CD4-positive, alpha-beta T cell treated with Interleukin-4 for 4 hours (primary cell): Measurements from ENCODE around the gene TSPAN4.

ENCODE experiments used
- DNase-seq: peaks from one replicate; pipeline ENCODE4 v3.0.0-alpha.2; 2020

The TSPAN4 gene

DNA sequence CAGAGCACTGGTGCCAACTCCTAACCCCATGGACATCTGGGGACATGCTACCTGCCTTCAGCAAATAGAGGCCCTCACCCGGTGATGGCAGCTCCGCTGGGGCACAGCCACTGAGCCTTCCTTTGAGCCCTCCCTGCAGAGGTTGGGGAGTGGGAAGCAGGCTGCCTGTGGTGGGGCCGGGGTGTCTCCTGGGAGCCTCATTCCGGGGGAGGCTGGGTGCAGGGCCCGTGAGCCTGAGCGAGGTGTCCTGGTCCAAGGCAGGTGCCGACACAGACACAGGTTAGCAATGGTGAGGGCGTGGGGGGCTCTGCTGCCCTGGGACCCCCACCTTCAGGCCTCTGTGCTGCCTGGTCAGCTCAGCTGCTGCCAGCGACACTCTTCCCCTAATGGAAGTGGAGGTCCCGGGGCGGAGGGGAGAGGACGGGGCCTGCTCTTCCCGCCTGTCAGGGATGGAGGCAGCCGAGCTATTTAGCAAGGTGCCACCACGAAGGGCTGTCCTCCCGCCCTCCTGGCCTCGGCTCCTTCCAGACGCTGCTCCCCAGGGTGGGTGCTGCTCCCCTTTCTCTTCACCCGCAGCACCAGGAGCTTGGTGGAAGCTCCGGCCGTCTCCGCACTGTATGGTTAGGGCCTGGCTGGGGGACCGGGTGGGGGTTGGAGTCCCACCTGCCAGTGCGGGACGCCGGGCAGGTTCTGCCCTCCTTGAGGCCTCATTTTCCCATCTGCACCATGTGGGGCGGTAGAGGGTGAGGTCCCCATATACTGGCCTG, 11.2 kb downstream of the TSPAN4 start:
- no peak for DNase-seq

DNA sequence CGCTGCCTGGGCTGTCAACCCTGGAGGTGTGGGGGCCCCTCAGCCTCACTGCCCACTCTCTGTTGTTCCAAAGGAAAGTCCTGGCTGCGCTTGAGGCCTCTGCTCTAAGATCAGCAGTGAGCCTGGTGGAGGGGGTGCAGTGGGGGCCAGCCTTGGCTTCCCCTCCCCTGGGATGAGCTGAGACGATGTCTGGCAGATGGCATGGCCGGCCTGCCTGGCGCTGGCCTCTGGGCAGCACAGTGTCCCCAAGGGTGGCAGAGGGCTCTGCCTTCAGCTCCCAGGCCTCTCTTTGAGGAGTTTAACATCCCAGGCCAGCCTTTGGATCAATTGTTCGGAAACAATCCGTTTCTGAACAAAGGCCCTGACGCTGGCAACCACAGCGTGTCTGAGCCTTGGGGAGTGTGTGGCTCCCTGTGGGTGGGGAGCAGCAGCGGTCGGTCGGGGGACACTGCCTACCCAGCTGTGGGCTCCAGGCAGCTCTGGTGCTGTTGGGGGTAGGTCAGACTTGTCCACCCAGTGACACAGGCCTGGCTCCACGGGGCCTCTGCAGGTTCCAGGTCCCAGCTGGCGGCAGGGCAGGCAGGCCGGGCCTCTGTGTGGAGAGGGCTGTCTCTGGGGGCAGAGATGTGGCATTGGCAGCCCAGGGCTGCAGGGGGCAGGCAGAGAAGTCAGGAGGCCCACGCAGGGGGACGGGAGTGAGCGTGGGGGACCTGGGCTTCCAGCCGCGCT, 12.1 kb downstream of the TSPAN4 start:
- no peak for DNase-seq

DNA sequence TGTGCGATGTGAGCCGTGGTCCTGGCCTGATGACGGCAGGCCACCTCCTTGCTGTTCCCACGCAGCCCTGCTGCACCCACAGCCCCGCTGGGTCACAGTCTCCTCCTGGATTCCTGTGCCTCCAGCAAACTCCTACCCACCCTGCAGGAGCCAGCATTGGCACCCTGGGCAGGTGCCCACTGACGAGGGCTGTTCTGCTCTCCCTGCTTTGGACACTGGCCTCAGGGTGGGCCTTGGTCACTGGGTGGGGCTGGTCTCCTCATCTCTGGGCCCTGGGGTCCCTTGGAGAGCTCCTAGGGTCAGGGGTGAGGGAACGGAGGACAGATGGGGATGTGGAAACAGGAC, 12.7 kb downstream of the TSPAN4 start:
- DNase-seq: no peak

DNA sequence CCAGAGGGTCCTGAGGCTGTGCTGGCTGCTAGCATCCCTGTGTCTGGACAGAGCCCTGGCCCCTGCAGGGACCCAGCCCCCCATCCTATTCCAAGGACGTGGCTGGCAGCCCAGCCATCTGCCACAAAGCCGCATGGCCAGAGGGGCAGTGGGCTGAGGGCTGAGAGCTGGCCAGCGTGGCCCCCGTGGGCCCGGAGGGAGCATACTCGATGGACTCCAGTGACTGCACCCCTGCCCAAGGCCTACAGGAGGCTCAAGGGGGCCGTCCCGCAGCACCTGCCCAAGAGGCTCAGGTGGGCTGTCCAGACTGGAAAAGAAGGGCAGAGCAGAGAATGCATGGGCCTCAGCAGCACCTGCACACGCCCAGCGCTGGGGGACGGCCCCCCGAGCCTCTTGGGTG, 13.1 kb downstream of the TSPAN4 start:
- DNase-seq: no peak

- no peak for DNase-seq
These were observed 13.7 kb downstream of the TSPAN4 start for GRCh38 chr11:856397-856796.

- no peak for DNase-seq
These were observed 15.6 kb downstream of the TSPAN4 start for GRCh38 chr11:858053-858761.

DNA sequence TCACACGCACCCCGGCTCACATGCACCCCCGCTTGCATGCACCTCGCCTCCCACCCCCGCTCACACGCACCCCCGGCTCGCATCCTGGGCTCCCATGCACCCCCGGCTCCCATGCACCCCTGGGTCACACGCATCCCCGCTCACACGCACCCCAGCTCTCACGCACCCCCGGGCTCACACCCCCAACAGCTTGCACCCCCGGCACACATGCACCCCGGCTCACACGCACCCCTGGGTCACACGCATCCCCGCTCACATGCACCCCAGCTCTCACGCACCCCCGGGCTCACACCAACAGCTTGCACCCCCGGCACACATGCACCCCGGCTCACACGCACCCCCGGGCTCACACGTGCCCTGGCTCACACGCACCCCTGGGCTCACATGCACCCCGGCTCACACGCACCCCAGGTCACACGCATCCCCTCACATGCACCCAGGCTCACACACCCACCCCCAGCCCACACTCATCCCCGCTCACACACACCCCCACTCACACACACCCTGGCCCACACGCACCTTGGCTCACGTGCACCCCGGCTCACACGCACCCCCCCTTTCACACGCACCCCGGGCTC, 16.2 kb downstream of the TSPAN4 start:
- DNase-seq: no peak

GRCh38 chr11:859394-860131, 16.9 kb downstream of the TSPAN4 start:
- no peak for DNase-seq

DNA sequence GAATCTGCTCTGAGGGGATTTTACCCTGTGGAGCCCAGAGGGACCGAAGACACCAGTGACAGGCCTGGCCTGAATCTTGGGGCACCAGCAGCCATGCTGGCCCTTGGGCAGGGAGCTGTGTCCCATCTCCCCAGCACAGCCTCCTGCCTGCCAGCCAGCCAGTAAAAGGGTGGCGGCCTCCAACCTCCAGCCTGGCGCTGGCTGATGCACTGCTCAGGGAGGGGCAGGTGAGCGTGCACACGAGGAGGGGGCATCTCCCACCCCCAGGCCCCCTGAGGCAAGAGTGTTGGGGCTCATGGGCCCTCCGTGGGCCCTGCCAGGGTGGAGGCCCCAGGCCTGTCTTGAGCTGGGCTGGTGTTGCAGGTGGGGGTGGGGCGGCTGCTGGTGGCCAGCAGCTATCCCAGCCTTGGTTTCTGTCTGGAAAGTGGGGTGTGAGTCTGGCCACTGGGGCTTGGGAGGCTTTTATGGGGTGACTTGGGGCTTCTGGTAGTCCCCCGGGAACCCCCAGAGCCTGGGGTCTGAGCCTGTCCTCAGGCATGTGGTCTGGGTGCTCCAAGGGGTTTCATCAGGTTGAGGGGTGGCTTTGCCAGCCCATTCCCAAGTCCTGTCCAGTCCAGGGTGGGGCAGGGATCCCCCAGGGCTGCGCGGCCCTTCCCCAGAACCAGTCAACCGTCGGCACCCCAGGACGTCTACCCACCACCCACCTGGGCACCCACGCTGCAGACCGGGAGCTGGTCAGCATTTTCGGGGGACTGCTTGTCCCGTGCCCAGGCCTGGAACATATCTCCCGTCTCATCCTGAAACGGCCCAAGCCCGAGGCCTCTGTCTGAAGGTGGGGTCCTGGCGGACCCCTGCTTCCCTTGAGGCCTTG, 17.8 kb downstream of the TSPAN4 start:
- DNase-seq: no peak

DNA sequence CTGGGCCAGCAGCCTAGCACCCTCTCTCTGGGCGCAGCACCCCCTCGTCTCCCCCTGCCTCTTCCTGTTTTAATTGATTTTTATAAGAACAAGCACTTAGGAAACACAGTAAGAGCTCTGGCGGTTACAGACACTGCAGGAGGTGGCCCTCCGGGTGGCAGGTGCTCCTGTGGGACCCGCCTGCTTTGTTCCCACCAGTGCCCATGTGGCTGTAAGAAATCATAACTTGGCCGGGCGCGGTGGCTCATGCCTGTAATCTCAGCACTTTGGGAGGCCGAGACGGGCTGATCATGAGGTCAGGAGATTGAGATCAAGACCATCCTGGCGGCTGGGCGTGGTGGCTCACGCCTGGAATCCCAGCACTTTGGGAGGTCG, 18.4 kb downstream of the TSPAN4 start:
- DNase-seq: no peak

DNA sequence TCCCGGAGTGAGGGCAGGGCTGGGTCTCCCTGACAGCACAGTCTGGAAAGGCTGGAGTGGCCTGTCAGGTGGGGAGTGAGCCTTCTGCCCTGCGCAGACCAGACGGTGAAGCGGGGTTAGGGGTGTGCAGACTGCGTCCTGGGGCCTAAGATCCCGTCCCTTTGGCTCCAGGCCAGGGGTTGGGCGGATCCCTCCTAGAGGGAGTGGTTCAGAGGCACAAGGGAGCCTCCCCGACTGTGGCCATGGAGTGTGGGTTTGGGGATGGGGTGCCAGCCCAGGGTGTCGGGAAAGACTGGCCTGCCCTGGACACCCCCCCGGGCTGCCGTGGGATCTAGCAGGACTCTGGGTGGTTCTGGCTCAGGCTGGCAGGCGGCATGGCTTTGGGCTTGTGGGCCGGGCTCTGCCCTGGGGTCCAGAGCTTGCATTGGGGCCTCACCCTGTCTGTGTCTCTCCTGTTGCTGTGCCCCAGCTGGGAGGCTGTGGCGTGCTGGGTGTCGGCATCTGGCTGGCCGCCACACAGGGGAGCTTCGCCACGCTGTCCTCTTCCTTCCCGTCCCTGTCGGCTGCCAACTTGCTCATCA, 19.5 kb downstream of the TSPAN4 start:
- no peak for DNase-seq

DNA sequence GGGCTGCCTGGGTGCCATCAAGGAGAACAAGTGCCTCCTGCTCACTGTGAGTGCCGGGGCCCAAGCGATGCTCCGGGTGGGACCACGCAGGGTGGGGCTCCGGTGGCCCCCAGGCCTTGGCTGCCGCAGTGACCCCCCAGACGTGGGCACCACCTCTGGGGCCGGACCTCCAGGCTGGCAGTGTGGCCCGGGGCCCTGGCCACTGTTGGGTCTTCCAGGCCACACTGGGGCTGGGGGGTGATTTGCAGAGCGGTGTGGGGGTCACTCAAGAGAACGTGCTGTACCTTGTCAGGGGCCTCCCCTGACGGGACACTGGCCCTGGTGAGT, 20.0 kb downstream of the TSPAN4 start:
- no peak for DNase-seq

DNA sequence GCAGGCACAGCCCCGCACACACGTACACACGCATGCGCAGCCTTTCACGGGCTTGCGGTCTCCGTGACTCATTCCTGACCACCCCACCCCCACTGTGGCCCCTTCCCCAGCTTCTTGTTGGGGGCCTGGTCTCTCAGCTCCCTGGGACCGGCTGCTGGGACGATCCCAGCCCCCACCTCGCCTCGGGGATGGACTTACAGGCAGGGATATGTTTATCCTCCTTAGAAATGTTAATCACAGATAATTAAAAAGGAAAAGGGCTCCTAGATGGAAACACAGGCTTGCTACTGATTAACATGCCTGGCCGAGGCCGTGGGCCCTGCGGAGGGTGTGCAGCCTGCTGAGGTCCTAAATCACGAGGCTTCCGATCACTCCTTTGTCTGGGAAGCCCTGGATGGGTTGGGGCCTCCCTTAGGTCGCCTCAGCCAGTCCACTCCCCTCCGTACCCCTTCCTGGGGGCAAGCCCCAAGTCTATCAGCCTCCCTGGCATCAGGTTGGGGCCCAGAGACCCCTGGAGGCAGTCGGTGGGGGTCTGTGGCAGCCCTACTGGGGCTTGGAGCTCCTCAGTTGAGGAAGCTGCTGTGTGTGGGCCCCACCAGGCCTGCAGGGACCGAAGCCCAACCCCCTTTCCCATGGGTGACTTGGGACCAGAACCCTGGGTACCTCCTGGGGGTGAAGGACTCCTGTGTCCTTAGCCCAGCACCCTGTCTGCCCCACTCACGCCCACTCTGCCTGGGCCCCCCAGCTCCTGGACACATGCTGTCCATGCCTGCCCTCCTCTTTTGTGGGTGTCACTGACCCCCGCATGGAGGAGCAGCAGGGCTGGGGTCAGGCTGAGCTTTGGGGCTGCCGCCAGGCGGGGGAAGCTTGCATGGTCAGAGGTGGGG, 20.6 kb downstream of the TSPAN4 start:
- no peak for DNase-seq

- no peak for DNase-seq
These were observed 21.5 kb downstream of the TSPAN4 start for GRCh38 chr11:863910-864827.

DNA sequence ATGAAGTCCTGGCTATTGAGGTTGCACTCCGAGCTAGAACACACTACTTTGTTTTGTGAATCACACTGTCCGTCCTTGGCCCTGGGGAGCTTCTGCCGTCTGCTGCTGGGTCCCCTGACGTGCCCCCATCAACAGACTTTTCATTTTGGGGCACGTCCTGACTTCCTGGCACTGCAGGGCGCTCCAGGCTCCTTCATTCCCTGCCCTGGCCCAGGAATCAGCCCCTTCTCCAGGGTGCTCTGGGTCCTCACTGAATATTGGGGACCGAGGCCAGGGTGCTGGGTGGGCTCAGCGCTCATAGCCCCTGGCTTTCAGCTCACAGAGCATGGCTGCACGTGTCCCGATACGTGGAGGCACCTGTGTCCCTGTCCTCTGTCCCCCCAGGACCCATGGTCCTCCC, 22.2 kb downstream of the TSPAN4 start:
- DNase-seq: no peak

DNA sequence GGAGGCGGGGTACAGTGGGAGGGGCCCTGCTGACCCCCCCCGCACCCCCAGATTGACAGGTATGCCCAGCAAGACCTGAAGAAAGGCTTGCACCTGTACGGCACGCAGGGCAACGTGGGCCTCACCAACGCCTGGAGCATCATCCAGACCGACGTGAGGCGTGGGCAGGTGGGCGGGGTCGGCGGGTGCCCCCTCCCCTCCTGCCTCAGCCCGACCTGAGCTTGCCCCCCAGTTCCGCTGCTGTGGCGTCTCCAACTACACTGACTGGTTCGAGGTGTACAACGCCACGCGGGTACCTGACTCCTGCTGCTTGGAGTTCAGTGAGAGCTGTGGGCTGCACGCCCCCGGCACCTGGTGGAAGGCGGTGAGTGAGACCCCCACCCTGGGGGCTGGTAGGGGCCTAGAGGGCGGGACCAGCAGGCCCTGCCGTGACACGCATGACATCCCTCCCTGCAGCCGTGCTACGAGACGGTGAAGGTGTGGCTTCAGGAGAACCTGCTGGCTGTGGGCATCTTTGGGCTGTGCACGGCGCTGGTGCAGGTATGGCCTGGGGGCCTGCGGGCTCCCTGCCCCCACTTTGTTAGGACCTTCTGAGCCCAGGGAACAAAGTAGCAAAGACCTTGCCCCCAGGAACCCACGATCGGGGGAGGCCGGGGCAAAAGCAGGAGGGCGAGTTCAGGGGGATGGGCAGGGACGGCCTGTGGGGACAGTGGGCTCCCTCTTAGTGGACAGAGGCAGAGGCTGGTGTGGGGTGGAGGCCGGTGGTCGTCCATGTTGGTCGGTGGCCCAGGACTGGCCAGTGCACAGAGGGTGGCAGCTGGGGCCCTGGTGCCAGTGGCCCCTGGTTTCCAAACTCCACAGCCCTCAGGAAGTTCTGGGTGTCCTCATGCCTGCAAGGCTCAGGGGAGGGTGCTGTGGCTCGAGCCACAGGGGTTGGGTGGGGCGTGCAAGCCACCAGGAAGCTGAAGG, 23.1 kb downstream of the TSPAN4 start:
- no peak for DNase-seq

- DNase-seq: no peak
These were observed 23.8 kb downstream of the TSPAN4 start for GRCh38 chr11:866481-866880.

DNA sequence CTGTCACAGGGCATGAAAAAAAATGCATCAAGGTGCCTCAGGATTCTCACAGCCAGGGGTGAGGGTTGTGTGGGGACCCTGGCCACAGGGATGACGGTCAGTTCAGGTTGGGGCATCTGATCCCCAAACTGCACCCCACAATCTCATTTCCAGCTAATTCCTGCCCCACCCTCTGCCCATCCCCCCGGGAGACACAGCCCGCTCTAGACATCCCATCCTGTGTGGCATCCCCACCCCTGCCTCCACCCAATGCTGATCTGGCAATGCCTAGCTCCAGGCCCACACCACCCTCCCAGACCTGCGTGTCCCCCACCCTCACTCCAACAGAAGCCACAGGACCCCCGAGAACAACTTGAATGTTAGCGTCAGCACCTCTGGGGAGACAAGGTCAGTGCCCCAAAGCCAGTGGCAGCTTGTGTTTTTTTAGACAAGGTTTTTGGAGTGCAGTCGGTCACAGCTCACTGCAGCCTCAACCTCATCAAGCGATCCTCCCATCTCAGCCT, 25.3 kb downstream of the TSPAN4 start:
- no peak for DNase-seq
